PC-9 (cell line): ENCODE results near the gene CCDC81.

ENCODE experiments used
- EZH2 ChIP-seq: fragments of 200-600 bp; sonication (generic); IDR thresholded peaks from 2 replicates; pipeline ENCODE4 v1.8.0; 2017; ENCODE audit warnings: antibody characterized with exemption, low read depth
- TF ChIP-seq, protein P1 (sequence below): fragments of 200-600 bp; sonication (generic); conservative IDR thresholded peaks from 2 replicates; pipeline ENCODE4 v1.6.1; 2017; ENCODE audit warnings: mixed run types, antibody characterized with exemption, mild to moderate bottlenecking, moderate library complexity

DNA sequence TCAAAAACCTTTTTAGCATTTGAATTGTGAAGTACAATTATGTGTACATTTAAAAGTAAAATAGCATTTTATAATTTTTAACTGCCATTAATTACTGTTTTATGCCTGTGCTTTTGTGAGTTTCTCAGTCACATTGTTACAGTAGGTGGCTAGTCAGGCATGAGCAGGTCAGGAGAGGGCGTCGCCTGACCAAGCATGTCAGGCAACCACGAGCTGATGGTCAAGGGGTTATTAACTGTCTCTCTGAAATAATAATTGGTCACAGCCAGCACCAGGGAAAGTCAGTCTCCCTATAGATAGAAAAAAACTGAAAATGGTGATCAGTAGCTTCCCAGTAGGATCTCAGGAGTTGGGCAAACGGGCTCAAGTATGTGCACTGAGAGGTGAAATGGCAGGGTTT lies 19.4 kb upstream of the CCDC81 start:
- TF ChIP-seq EZH2 = no peak
- TF ChIP-seq, protein P1, sequence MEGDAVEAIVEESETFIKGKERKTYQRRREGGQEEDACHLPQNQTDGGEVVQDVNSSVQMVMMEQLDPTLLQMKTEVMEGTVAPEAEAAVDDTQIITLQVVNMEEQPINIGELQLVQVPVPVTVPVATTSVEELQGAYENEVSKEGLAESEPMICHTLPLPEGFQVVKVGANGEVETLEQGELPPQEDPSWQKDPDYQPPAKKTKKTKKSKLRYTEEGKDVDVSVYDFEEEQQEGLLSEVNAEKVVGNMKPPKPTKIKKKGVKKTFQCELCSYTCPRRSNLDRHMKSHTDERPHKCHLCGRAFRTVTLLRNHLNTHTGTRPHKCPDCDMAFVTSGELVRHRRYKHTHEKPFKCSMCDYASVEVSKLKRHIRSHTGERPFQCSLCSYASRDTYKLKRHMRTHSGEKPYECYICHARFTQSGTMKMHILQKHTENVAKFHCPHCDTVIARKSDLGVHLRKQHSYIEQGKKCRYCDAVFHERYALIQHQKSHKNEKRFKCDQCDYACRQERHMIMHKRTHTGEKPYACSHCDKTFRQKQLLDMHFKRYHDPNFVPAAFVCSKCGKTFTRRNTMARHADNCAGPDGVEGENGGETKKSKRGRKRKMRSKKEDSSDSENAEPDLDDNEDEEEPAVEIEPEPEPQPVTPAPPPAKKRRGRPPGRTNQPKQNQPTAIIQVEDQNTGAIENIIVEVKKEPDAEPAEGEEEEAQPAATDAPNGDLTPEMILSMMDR = no peak
